PC-9 (cell line): ENCODE data around the gene TSEN34. TPM values are rescaled to one million over a fixed set of nuclear protein-coding genes. Genes with fewer than 3 reads are reported as not detected.
A peak's percentile ranks its signal among the peaks of the same experiment; 100 is the strongest.

Experiments
- BruUV-seq: library from RNA; stranded (reverse); fragments of 400-500 nt; replicated peaks from 2 replicates; lab custom pipeline; 2021; lab: Mats Ljungman, UMichigan
- CTCF ChIA-PET: fragments of 300-600 bp; sonication (Branson Sonifier 250); formaldehyde crosslinking; loops from one replicate; lab custom pipeline; 2022; ENCODE audit warnings: antibody characterized with exemption; lab: Charles Lee
- POLR2A ChIA-PET: fragments of 300-600 bp; sonication (Branson Sonifier 250); formaldehyde crosslinking; loops from one replicate; lab custom pipeline; 2022; ENCODE audit warnings: antibody characterized with exemption; ENCODE audit not compliant: unreplicated experiment; lab: Charles Lee
- DNase-seq, 2 experiments: peaks; one replicate each; pipeline versions ENCODE4 v3.0.0 to v3.0.0-alpha.2; 2015 to 2022; ENCODE audit warnings: mixed read lengths in 1 of 2
- H2AFZ ChIP-seq: fragments of 200-600 bp; sonication (generic); 2 replicates; pipeline ENCODE4 v1.8.1; 2017; ENCODE audit warnings: antibody characterized with exemption
- H3F3A ChIP-seq: fragments of 200-600 bp; sonication (generic); 2 replicates; pipeline ENCODE4 v1.8.1; 2017; ENCODE audit warnings: antibody characterized with exemption, mild to moderate bottlenecking, low read depth; ENCODE audit not compliant: insufficient read depth
- H3K27ac ChIP-seq: fragments of 200-600 bp; sonication (generic); 2 replicates; pipeline ENCODE4 v1.6.1; 2016; ENCODE audit warnings: mixed run types
- H3K27me3 ChIP-seq: fragments of 200-600 bp; sonication (generic); 2 replicates; pipeline ENCODE4 v1.6.1; 2016; ENCODE audit warnings: low read depth, mixed run types; ENCODE audit not compliant: insufficient read depth
- H3K36me3 ChIP-seq: fragments of 200-600 bp; sonication (generic); 2 replicates; pipeline ENCODE4 v1.6.1; 2016; ENCODE audit warnings: low read depth, mixed run types
- H3K4me1 ChIP-seq: fragments of 200-600 bp; sonication (generic); replicated peaks from 2 replicates; pipeline ENCODE4 v1.6.1; 2016; ENCODE audit warnings: mixed run types; ENCODE audit not compliant: insufficient read depth
- H3K4me2 ChIP-seq: fragments of 200-600 bp; sonication (generic); 2 replicates; pipeline ENCODE4 v1.6.1; 2017; ENCODE audit warnings: mixed run types
- H3K4me3 ChIP-seq: fragments of 200-600 bp; sonication (generic); 2 replicates; pipeline ENCODE4 v1.6.1; 2016; ENCODE audit warnings: mixed run types
- H3K79me2 ChIP-seq: fragments of 200-600 bp; sonication (generic); 2 replicates; pipeline ENCODE4 v1.6.1; 2017; ENCODE audit warnings: low read depth, mixed run types
- H3K9me2 ChIP-seq: fragments of 200-600 bp; sonication (generic); 2 replicates; pipeline ENCODE4 v1.8.1; 2017; ENCODE audit warnings: mild to moderate bottlenecking; ENCODE audit not compliant: insufficient read depth
- H3K9me3 ChIP-seq: fragments of 200-600 bp; sonication (generic); 2 replicates; pipeline ENCODE4 v1.8.1; 2016; ENCODE audit warnings: low read depth; ENCODE audit not compliant: insufficient read depth
- H4K20me1 ChIP-seq: fragments of 200-600 bp; sonication (generic); 2 replicates; pipeline ENCODE4 v1.8.1; 2017; ENCODE audit not compliant: insufficient read depth
- CTCF ChIP-seq: fragments of 200-600 bp; sonication (generic); conservative IDR thresholded peaks from 2 replicates; pipeline ENCODE4 v1.6.1; 2017; ENCODE audit warnings: mixed run types, antibody characterized with exemption, mild to moderate bottlenecking, moderate library complexity
- EZH2 ChIP-seq: fragments of 200-600 bp; sonication (generic); IDR thresholded peaks from 2 replicates; pipeline ENCODE4 v1.8.0; 2017; ENCODE audit warnings: antibody characterized with exemption, low read depth
- intact Hi-C: fragments of 100-400 bp; cut with micrococcal nuclease; formaldehyde crosslinking; loops from one replicate; pipeline ENCODE4 v1.10.0; 2022; ENCODE audit not compliant: unreplicated experiment
- total RNA-seq: library from RNA; stranded (reverse); gene quantifications from 2 replicates; pipeline ENCODE4 v1.2.3, GENCODE V29; 2021

TSEN34 gene
- total RNA-seq, 1 experiment from 2014 or later, result 134 TPM

- Histone ChIP-seq H3K9me2 (no peaks in the 10 kb centered on the region), H4K20me1 (peaks cover 41% of the 10 kb centered on the region), H3K36me3 (peaks cover 16% of the 10 kb centered on the region), H3K4me1 (peaks cover 14% of the 10 kb centered on the region), H3K79me2 (peaks cover 14% of the 10 kb centered on the region), H2AFZ (no peak overlapping the region), H3K4me2 (no peak overlapping the region), H3K27me3 (no peaks in the 10 kb centered on the region), H3K27ac (no peak overlapping the region), H3K9me3 (no peaks in the 10 kb centered on the region), H3F3A (peaks cover 76% of the 10 kb centered on the region), H3K4me3 (no peak overlapping the region)
- BruUV-seq, result no TSS peak
- DNase-seq, result peak in 1 of 2 experiments; percentile 19
- POLR2A ChIA-PET, result interaction anchor here (0.7 kb wide), 1 partner anchor 18 kb away, joined by 4 read pairs; no protein-coding TSS in a partner anchor
- intact Hi-C loops, result no loop called here
- TF ChIP-seq CTCF, result no peak
- TF ChIP-seq EZH2, result no peak
- CTCF ChIA-PET, result interaction anchor here (0.5 kb wide), 1 partner anchor 132 kb away, joined by 3 read pairs; no protein-coding TSS in a partner anchor
Measured at GRCh38 chr19:54155694-54156093, 35.4 kb upstream of the TSEN34 start.

GRCh38 chr19:54156490-54156889, 34.6 kb upstream of the TSEN34 start:
- Histone ChIP-seq H3K36me3 (peaks cover 13% of the 10 kb centered on the region), H3K4me3 (no peak overlapping the region), H3K27me3 (no peaks in the 10 kb centered on the region), H3K9me2 (no peaks in the 10 kb centered on the region), H3K4me2 (no peak overlapping the region), H4K20me1 (peaks cover 36% of the 10 kb centered on the region), H3K79me2 (peaks cover 14% of the 10 kb centered on the region), H2AFZ (no peak overlapping the region), H3K27ac (no peak overlapping the region), H3K9me3 (no peaks in the 10 kb centered on the region), H3K4me1 (peaks cover 22% of the 10 kb centered on the region), H3F3A (peaks cover 72% of the 10 kb centered on the region)
- no TSS peak for BruUV-seq
- TF ChIP-seq EZH2, result no peak
- no peak for TF ChIP-seq CTCF
- ChIA-PET CTCF (interaction anchor here (0.5 kb wide), 1 partner anchor 133 kb away, joined by 3 read pairs; no protein-coding TSS in a partner anchor), POLR2A (interaction anchor here (0.7 kb wide), 1 partner anchor 17 kb away, joined by 4 read pairs; no protein-coding TSS in a partner anchor)
- intact Hi-C loops, result no loop called here
- peak in 1 of 2 experiments; percentile 2 for DNase-seq

- ChIA-PET CTCF (no interaction called here), POLR2A (no interaction called here)
- Histone ChIP-seq H3K4me3 (no peak overlapping the region), H3F3A (peaks cover 72% of the 10 kb centered on the region), H3K9me3 (no peaks in the 10 kb centered on the region), H3K4me2 (no peak overlapping the region), H4K20me1 (peaks cover 32% of the 10 kb centered on the region), H3K79me2 (peaks cover 14% of the 10 kb centered on the region), H3K36me3 (0 out of 2 replicates have a peak, but pooled peaks cover 8% of the 10 kb centered on the region), H3K9me2 (no peaks in the 10 kb centered on the region), H2AFZ (no peak overlapping the region), H3K27me3 (no peaks in the 10 kb centered on the region), H3K4me1 (peaks cover 26% of the 10 kb centered on the region), H3K27ac (no peak overlapping the region)
- intact Hi-C loops, result no loop called here
- peak in 1 of 2 experiments; percentile 73 for DNase-seq
- TF ChIP-seq EZH2 (no peak), CTCF (no peak; the same call in 1 of the 2 replicates)
- no TSS peak for BruUV-seq
Measured at GRCh38 chr19:54156953-54157352, 34.2 kb upstream of the TSEN34 start.
